HEK293 (cell line): ENCODE results near the gene RABAC1.

Experiments used
- RBAK ChIP-seq: fragments of 450-650 bp; formaldehyde crosslinking; IDR thresholded peaks from 2 replicates; pipeline ENCODE4 v1.5.1; 2016; ENCODE audit warnings: missing biosample characterization, missing genetic modification characterization
- ZNF114 ChIP-seq: fragments of 450-650 bp; formaldehyde crosslinking; IDR thresholded peaks from 2 replicates; pipeline ENCODE4 v1.5.0; 2017; ENCODE audit warnings: missing biosample characterization, missing genetic modification characterization
- ZNF561 ChIP-seq: fragments of 450-650 bp; IDR thresholded peaks from 2 replicates; pipeline ENCODE4 v1.5.1; 2018; ENCODE audit warnings: missing biosample characterization, missing genetic modification characterization, borderline replicate concordance
- ZNF629 ChIP-seq: fragments of 450-650 bp; formaldehyde crosslinking; IDR thresholded peaks from 2 replicates; pipeline ENCODE4 v1.5.1; 2017; ENCODE audit warnings: missing biosample characterization, missing genetic modification characterization
- ZNF830 ChIP-seq: fragments of 450-650 bp; IDR thresholded peaks from 2 replicates; pipeline ENCODE4 v1.5.0; 2018; ENCODE audit warnings: missing biosample characterization, missing genetic modification characterization, low read depth, mild to moderate bottlenecking, moderate library complexity
- TF ChIP-seq, protein P1 (sequence below): fragments of 450-650 bp; formaldehyde crosslinking; IDR thresholded peaks from 2 replicates; pipeline ENCODE4 v1.5.1; 2016; ENCODE audit warnings: missing biosample characterization, missing genetic modification characterization
- TF ChIP-seq, protein P2 (sequence below): fragments of 450-650 bp; formaldehyde crosslinking; IDR thresholded peaks from 2 replicates; pipeline ENCODE4 v1.5.1; 2016; ENCODE audit warnings: missing biosample characterization, missing genetic modification characterization
- TF ChIP-seq, protein P3 (sequence below): fragments of 450-650 bp; formaldehyde crosslinking; IDR thresholded peaks from 2 replicates; pipeline ENCODE4 v1.5.1; 2016; ENCODE audit warnings: missing biosample characterization, missing genetic modification characterization

DNA sequence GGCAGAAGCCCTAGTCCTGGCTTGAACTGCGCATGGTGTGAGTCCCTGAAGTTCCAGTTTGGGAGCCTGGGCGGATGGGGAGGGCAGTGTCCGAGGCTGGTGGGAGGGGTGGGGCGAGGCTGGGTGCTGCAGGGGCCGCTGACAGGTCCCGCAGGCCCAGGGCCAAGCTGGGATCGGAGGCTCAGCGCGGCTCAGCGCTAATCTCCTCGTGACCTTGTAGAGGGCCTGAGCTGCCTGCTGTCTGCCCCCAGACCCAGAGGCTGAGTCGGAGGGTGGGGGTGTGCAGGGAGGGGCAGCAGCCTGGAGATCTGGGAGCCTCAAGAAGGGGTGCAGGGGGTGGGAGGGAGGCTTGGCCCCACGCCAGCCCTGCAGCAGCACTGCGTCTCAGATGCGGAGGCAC lies 31.9 kb upstream of the RABAC1 start:
- TF ChIP-seq, protein P1, sequence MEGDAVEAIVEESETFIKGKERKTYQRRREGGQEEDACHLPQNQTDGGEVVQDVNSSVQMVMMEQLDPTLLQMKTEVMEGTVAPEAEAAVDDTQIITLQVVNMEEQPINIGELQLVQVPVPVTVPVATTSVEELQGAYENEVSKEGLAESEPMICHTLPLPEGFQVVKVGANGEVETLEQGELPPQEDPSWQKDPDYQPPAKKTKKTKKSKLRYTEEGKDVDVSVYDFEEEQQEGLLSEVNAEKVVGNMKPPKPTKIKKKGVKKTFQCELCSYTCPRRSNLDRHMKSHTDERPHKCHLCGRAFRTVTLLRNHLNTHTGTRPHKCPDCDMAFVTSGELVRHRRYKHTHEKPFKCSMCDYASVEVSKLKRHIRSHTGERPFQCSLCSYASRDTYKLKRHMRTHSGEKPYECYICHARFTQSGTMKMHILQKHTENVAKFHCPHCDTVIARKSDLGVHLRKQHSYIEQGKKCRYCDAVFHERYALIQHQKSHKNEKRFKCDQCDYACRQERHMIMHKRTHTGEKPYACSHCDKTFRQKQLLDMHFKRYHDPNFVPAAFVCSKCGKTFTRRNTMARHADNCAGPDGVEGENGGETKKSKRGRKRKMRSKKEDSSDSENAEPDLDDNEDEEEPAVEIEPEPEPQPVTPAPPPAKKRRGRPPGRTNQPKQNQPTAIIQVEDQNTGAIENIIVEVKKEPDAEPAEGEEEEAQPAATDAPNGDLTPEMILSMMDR (tag by site-specific recombination) = no peak
- TF ChIP-seq ZNF830 (tag by site-specific recombination) = no peak
- TF ChIP-seq ZNF561 = no peak
- TF ChIP-seq, protein P2, sequence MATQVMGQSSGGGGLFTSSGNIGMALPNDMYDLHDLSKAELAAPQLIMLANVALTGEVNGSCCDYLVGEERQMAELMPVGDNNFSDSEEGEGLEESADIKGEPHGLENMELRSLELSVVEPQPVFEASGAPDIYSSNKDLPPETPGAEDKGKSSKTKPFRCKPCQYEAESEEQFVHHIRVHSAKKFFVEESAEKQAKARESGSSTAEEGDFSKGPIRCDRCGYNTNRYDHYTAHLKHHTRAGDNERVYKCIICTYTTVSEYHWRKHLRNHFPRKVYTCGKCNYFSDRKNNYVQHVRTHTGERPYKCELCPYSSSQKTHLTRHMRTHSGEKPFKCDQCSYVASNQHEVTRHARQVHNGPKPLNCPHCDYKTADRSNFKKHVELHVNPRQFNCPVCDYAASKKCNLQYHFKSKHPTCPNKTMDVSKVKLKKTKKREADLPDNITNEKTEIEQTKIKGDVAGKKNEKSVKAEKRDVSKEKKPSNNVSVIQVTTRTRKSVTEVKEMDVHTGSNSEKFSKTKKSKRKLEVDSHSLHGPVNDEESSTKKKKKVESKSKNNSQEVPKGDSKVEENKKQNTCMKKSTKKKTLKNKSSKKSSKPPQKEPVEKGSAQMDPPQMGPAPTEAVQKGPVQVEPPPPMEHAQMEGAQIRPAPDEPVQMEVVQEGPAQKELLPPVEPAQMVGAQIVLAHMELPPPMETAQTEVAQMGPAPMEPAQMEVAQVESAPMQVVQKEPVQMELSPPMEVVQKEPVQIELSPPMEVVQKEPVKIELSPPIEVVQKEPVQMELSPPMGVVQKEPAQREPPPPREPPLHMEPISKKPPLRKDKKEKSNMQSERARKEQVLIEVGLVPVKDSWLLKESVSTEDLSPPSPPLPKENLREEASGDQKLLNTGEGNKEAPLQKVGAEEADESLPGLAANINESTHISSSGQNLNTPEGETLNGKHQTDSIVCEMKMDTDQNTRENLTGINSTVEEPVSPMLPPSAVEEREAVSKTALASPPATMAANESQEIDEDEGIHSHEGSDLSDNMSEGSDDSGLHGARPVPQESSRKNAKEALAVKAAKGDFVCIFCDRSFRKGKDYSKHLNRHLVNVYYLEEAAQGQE (tag by site-specific recombination) = no peak
- no peak for TF ChIP-seq RBAK (tag by site-specific recombination)
- no peak for TF ChIP-seq ZNF114
- no peak for TF ChIP-seq ZNF629 (tag by site-specific recombination)
- TF ChIP-seq, protein P3, sequence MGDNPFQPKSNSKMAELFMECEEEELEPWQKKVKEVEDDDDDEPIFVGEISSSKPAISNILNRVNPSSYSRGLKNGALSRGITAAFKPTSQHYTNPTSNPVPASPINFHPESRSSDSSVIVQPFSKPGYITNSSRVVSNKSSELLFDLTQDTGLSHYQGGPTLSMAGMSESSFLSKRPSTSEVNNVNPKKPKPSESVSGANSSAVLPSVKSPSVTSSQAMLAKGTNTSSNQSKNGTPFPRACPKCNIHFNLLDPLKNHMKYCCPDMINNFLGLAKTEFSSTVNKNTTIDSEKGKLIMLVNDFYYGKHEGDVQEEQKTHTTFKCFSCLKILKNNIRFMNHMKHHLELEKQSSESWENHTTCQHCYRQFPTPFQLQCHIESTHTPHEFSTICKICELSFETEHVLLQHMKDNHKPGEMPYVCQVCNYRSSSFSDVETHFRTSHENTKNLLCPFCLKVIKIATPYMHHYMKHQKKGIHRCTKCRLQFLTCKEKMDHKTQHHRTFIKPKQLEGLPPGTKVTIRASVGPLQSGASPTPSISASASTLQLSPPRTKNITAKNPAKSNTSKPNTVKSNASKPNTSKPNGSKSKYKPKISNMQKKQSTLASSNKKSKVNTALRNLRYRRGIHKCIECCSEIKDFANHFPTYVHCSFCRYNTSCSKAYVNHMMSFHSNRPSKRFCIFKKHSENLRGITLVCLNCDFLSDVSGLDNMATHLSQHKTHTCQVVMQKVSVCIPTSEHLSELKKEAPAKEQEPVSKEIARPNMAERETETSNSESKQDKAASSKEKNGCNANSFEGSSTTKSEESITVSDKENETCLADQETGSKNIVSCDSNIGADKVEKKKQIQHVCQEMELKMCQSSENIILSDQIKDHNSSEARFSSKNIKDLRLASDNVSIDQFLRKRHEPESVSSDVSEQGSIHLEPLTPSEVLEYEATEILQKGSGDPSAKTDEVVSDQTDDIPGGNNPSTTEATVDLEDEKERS (tag by site-specific recombination) = no peak
